GM19467 (cell line): ENCODE data around the gene MACROD2.
A peak's percentile ranks its signal among the peaks of the same experiment; 100 is the strongest.

Source experiments
- ATAC-seq: cut with Tn5 transposase; IDR thresholded peaks from one replicate; pipeline ENCODE4 v1.9.1; 2021; ENCODE audit warnings: mild to moderate bottlenecking, moderate library complexity; ENCODE audit not compliant: unreplicated experiment

The MACROD2 gene

GRCh38 chr20:15619341-15619740 lies 1624.0 kb downstream of the MACROD2 start:
- no peak for ATAC-seq

- no peak for ATAC-seq
These were observed 1624.5 kb downstream of the MACROD2 start for GRCh38 chr20:15619816-15620215.

- ATAC-seq: no peak
These were observed 1627.1 kb downstream of the MACROD2 start for GRCh38 chr20:15622368-15622767.

DNA sequence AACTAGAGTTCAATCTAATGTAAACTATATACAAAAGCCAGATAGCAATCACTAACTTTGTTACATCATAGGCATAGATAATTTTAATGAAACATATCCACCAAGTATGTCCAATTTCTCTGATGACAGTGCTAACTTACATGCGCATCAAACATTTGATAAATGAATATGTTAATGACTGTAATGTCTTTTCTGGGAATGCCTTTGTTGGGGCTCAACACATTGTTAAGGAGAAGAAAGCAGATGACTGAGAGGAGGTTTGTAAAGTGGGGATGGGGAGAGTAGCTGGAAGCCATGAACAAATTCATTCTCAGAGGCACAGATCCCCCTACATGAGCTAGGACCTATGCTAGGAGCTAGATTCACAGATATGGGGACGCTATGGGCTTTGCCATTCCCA lies 1627.9 kb downstream of the MACROD2 start:
- no peak for ATAC-seq

DNA sequence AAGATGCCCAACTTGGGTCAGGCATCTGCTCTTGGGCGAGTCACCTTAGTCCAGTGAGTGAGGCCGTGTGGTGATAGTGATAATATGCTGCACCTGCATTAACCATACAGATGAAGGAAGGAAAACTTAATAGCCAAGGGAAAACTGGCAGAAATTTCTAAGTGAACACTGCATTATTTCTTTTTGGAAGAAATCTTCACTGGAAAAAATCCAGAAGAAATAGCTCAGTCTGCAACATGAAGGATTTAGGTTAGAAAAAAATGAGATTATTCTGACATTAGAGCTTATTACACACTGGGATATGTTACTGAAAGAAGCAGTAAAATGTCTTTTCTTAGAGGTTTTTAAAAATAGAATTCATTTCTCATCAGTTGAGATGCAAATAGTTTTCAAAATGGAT lies 1630.7 kb downstream of the MACROD2 start:
- ATAC-seq: no peak

DNA sequence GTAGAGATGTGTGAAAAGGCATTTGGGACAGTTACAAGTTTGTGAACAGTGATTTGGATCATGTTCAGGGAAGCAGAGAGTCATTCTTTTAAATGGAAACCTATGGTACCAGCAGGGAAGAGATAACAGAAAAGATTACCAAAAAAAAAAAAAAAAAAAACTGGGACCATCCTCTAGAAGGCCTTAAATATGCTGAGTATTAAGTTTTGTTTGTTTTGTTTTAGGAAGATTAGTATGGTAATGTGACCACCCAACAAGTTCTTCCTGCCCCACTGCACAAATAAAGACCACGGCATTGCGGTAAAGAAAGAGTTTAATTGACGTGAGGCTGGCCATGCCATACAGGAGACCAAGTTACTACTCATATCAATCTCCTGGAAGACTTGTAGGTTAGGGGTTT lies 1631.8 kb downstream of the MACROD2 start:
- ATAC-seq: no peak

GRCh38 chr20:15627501-15627903 lies 1632.2 kb downstream of the MACROD2 start:
- ATAC-seq: no peak

GRCh38 chr20:15628851-15629353 lies 1633.6 kb downstream of the MACROD2 start:
- ATAC-seq: no peak

DNA sequence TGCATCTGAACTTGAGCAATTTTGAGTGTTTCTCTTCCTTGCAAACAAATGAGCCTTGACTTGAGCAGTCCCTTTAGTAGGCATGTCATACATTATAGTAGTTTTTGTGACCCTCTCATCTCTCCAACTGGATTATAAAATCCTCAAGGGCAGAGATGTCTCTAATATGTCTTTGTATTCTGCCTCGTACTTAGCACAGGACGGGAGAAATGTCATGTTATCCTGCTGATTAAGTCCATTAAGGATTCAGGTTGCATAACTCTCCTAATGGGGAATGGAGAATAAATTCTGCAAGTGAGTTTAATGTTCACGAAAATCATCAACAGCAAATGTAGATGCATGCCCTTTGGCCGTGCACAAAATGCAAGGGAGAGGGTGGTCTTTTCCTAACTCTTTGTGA lies 1635.0 kb downstream of the MACROD2 start:
- no peak for ATAC-seq

DNA sequence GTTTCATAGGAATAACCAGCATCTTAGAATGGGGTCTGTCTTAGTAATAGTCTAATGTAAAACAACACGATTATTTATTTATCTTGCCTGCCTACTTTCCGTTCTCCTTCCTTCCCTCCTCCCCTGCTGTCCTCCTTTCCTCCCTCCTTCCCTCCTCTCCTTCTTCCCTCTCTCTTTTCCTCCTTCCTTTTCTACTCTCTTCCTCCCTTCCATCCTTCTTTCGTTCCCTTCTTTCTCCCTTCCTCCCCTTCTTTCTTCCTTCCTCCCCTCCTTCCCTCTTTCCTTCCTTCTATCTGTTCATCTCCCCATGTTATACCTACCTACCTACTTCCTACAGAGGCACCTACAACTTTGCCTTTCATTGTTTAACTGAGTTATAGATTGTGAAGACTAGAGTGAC lies 1637.4 kb downstream of the MACROD2 start:
- ATAC-seq: no peak

GRCh38 chr20:15634102-15634501 lies 1638.8 kb downstream of the MACROD2 start:
- ATAC-seq: no peak

DNA sequence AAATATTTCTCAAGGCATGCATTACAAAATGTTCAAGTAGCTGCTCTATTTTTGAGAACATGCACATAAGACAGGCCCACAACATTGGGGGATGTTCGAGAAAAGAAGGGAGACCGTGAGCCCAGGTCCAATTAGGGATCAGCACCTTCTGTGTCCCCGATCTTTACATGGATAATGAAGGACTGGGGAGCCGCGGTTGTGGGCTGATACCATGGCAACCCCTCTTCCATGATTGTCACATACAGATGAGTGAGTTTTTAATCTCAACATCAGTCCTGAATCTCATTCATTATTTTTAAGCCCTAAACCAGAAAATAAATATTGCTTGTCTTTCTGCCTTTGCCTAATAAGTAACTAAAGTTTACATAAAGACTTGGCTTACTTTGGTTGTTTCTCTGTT lies 1642.2 kb downstream of the MACROD2 start:
- ATAC-seq: no peak

DNA sequence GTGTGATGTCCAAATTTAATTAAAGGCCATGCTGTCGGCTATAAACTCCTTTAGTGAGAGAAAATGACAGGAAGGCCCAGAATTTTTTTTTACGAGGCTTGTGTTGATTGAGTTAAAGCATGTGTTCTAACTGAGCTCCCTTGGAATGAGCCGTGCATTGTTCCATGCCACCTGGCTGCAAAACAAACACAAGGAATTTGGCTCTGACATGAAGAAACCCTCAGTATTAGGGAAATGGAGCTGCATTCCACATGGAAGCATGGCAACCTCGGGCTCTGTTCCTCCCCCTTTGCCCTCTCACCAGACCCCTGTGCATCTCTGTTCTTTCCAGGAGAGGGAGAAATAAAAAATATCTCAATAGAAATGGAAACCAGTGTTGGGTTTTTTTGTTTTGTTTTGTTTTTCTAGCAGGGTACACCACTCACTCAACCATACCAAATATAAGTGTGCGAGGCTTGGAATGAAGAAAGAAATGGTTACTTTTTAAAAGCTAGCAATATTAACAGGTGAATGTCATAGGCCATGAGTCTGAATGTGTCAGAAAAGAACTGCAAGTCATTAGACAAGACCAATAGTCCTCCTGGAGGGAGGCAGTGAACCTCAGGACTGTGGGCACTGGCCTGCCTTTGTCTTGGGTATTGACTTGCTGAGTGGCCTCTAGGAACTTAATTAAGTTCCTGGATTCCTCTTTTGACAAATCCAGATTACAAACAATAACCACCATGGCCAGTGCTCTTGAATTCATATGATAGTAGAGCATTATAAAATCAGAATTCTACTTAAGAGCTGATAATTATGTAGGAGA lies 1642.8 kb downstream of the MACROD2 start:
- no peak for ATAC-seq

DNA sequence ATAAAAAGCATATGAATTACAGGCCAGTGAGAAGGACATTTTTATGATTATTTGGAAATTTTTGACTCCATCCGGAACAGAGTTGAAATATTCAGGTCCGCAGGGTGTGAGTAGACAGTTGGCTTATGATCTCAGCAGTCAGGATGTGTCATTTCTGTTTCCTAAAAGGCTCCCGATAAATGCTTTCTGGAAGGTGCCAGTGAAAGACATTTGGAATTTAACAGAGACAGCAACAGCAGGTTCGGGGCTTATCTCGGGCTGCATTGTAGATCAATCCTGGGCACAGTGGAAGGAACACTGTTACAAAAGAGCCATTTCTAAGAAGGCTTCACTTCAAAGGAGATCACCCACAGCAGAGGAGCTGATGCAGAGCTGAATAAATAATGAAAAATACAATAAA lies 1643.5 kb downstream of the MACROD2 start:
- no peak for ATAC-seq

DNA sequence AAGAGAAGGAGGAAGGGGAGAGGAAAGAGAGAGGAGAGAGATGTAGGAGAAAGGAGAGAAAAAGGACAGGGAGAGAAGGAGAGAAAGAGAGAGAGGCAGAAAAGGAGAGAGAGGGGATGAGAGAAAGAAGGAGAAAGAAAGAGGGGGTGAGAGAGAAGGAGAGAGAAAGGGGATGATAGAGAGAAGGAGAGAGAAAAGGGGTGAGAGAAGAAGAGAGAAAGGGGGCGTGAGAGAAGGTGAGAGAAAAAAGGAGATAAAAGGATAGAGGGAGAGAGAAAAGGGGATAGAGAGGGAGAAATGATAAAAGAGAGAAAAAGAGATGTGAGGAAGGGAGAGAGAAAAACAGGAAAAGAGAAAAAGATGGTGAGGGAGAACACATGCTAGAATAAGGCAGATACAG lies 1644.5 kb downstream of the MACROD2 start:
- ATAC-seq: no peak

- ATAC-seq: no peak
These were observed 1646.8 kb downstream of the MACROD2 start for GRCh38 chr20:15642109-15642508.

GRCh38 chr20:15642676-15643075 lies 1647.4 kb downstream of the MACROD2 start:
- ATAC-seq: no peak

DNA sequence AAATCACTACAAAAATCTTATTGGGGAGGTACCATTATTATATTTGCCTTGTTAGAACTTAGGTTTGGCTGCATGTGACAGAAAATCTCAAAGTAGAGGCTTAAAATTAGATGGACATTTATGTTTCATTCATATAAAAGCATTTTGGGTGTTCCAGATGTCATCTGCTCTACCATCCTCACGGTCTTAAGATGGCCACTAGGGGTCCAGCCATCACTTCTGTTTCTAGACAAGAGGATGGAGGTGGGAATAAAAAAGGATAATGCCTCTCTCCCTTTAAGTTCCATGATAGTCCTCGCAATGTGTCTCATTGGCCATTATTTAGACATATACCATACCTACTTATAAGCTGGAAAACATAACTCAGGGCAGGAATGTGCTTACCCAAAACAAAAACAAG lies 1648.4 kb downstream of the MACROD2 start:
- no peak for ATAC-seq

DNA sequence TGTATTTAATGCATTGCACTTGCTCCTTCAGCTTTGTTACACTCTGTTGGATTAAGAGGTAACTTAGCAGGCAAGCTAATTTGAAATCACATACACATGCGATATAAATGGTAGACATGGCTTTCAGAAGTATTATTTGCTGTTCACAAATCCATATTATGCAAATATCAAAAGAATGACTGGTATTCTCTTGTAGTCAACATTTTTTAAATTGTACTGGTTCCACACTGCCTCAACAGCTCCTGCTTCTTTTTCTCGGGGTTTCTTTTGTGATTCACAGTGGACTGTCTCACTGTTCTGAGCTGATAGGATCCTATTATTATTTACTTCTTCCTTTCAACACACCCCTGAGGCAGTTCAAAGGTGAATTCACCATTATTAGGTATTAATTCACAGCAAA lies 1650.5 kb downstream of the MACROD2 start:
- ATAC-seq: no peak

DNA sequence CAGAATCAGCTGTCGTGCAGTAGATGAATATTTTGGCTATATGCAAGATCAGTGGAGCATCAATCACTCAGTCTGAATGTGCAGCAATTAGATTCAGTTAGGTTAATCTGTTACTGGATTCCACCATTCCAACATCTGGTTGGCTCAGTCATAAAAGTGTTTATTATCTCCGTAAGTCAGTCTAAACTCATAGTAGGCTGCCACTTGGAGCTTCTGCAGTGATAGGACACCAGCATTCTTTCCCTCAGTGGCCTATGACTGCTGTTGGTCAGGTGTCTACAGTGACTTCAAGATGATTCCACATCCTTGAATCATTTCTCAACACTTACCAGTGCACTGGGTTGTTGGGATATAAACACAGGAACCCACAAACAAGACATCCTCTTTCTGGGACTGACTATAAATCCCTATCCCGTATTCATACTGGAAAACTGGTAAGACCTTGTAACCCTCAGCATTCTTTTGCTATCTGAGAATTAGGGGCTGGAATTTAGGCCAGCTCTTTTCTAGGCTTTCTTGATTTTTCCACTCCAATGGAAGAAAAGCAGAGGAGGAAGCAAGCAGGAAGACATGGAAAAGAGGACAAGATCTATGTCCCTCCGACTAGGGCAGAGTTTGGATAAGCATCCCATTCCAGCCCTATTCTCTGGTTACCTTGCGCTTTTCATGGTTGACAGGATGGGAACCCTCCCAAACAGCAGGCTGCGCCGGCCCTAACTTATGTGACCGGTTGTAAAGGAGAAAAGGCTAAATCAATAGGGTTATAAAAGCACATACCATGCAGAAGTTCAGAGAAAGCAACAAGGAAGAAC lies 1658.3 kb downstream of the MACROD2 start:
- no peak for ATAC-seq

GRCh38 chr20:15654208-15654649 lies 1658.9 kb downstream of the MACROD2 start:
- ATAC-seq: peak; percentile 96

DNA sequence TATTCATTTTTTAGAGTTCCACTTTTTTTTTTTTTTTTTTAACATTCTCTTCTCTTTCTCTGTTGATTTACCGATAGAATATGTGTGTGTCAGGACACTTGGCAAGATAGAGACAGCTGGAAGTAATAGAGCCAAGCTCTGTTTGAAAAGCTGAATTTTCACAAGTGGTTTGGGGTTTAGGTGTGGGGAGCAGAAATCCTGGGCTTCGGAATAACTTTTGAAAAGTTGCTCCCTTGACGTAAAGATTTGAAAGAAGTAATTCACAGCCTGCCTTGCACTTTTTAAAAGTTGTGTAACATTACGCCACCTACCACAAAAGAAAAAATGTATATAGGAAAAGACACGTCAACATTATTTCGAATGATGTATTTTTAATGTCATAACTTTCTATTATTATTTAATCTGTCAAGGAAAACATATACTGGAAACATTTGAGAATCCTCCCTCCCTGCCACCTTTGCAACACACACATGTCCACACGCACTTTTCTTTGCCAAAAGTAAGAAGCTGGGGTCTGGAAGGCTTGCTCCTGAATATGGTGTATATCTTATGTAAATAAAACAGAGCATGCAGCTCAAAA lies 1660.1 kb downstream of the MACROD2 start:
- no peak for ATAC-seq
